Bronchial epithelial cell (primary cell): ENCODE data around the gene NEMP1. TPM values are rescaled to one million over a fixed set of nuclear protein-coding genes. Genes with fewer than 3 reads are reported as not detected.
"Not testable (repeated sequence)": the region's sequence is repeated elsewhere in the genome, so short reads cannot be mapped to it uniquely, and the experiment has no call there.

Experiments used
- DNase-seq: peaks from one replicate; pipeline ENCODE4 v3.0.0-alpha.2; 2010; ENCODE audit warnings: low read depth
- FAIRE-seq: peaks from 2 replicates; lab custom pipeline; 2011; peaks lifted over from hg19 to GRCh38; lab: Jason Lieb, UNC
- H3K27me3 ChIP-seq: 2 replicates; pipeline ENCODE4 v1.5.1; 2011; ENCODE audit warnings: low read length; ENCODE audit not compliant: control insufficient read depth, insufficient read depth
- H3K36me3 ChIP-seq: 2 replicates; pipeline ENCODE4 v1.5.1; 2011; ENCODE audit warnings: low read length; ENCODE audit not compliant: control insufficient read depth, insufficient read depth
- H3K4me3 ChIP-seq: 2 replicates; pipeline ENCODE4 v1.5.1; 2011; ENCODE audit warnings: mild to moderate bottlenecking, low read depth, low read length, control low read depth
- CTCF ChIP-seq: IDR thresholded peaks from 2 replicates; pipeline ENCODE4 v1.5.1; 2011; ENCODE audit warnings: mild to moderate bottlenecking, moderate library complexity, low read length, control low read depth, inconsistent platforms; ENCODE audit not compliant: insufficient read depth, severe bottlenecking
- total RNA-seq: library from RNA; depleted of rRNA; stranded (reverse); fragments of >200 nt; gene quantifications from 2 replicates; pipeline ENCODE4 v1.2.1, GENCODE V29; 2014

The NEMP1 gene
- total RNA-seq, 1 donor from 2014 or later = 4.2 TPM

GRCh38 chr12:57066245-57066644 is 12.3 kb downstream of the NEMP1 start:
- H3K4me3 ChIP-seq = no peak overlapping the region
- DNase-seq (no peak), FAIRE-seq (no peak)
- no peak for TF ChIP-seq CTCF
- H3K27me3 ChIP-seq = no peaks in the 10 kb centered on the region
- H3K36me3 ChIP-seq = peaks cover 4% of the 10 kb centered on the region

GRCh38 chr12:57063991-57064685 is 14.5 kb downstream of the NEMP1 start:
- FAIRE-seq (no peak), DNase-seq (no peak)
- peaks cover 3% of the 10 kb centered on the region for H3K36me3 ChIP-seq
- H3K27me3 ChIP-seq = no peaks in the 10 kb centered on the region
- H3K4me3 ChIP-seq = no peak overlapping the region
- TF ChIP-seq CTCF = no peak

- DNase-seq = no peak
- peaks cover 6% of the 10 kb centered on the region for H3K36me3 ChIP-seq
- H3K4me3 ChIP-seq = no peak overlapping the region
- no peaks in the 10 kb centered on the region for H3K27me3 ChIP-seq
- no peak for TF ChIP-seq CTCF
- FAIRE-seq = no peak
Observed at GRCh38 chr12:57058454-57058853, 20.1 kb downstream of the NEMP1 start.

GRCh38 chr12:57057067-57057751 is 21.4 kb downstream of the NEMP1 start:
- Histone ChIP-seq H3K4me3 (no peak overlapping the region), H3K27me3 (no peaks in the 10 kb centered on the region), H3K36me3 (peaks cover 5% of the 10 kb centered on the region)
- DNase-seq (no peak), FAIRE-seq (no peak)
- no peak for TF ChIP-seq CTCF

GRCh38 chr12:57055824-57056223 is 22.8 kb downstream of the NEMP1 start:
- H3K27me3 ChIP-seq = no peaks in the 10 kb centered on the region
- H3K36me3 ChIP-seq = peaks cover 5% of the 10 kb centered on the region
- H3K4me3 ChIP-seq = no peak overlapping the region
- DNase-seq = no peak
- FAIRE-seq = no peak
- no peak for TF ChIP-seq CTCF

- not testable (repeated sequence) for DNase-seq, FAIRE-seq, H3K27me3 ChIP-seq, H3K36me3 ChIP-seq, H3K4me3 ChIP-seq
Observed at GRCh38 chr12:57053901-57054300, 24.7 kb downstream of the NEMP1 start.

GRCh38 chr12:57053146-57053545 is 25.4 kb downstream of the NEMP1 start:
- not testable (repeated sequence) for H3K27me3 ChIP-seq, H3K36me3 ChIP-seq, H3K4me3 ChIP-seq, DNase-seq, FAIRE-seq
